Measurements from ENCODE around the gene TMPRSS4.

TMPRSS4 gene

DNA sequence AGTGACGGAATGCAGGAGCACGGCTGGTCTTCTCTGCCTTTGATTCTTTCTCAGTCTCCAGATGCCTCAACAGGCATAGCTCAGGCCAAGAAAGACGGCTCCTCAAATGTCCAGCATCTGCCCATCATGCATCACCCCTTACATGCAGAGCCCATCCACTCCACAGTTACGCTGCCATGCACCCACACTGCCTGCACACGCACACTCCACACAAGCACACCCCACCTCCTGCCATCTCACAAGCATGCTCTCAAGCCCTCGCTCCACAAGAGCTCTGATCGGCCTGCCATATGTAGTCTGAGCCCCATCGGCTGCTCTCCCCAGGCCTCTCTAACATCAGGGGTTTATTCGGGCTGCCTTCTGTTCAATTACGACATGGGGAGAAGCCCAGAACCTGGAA is 56.9 kb downstream of the TMPRSS4 start:
- no peak for DNase-seq (ENCODE audit: low read depth in 1 of 2, low spot score in 1 of 2)

DNA sequence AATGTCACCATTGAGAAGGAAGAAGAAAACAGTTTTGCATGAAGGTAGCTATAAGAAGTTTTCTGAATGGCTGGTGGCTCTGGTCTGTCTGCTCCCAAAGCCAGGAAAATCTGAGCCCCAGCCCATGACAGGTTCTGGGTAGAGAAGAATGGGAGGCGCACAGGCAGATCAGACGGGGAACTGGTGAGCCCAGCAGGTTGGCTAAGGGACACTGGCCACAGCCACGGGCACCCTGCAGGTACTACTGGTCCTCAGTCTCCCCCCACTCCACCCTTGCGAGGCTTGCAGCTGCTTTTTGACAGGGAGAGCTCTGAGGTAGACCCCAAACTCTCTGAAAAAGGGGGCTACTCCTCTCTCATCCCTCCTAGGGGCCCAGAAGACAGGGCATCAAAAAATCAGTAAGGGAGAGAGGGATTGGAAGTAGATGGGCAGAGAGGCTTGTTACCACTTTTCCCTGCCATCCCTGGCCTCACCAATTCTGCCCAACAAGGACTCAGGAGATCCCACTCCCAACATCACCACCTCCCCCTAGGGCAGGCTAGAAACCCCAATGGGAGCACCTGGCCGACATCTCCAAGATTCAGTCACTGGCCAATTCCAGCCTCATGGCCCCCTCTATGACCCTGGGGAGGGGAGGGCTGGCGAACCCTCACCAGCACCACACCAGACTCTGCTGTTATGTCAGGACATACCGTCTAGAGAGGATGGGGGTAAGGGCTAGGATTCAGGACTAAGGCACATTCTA is 58.3 kb downstream of the TMPRSS4 start:
- DNase-seq (ENCODE audit: low read depth in 1 of 2, low spot score in 1 of 2): no peak

- DNase-seq (ENCODE audit: low read depth in 1 of 2, low spot score in 1 of 2): no peak
Measured at GRCh38 chr11:118135796-118136165, 58.9 kb downstream of the TMPRSS4 start.

GRCh38 chr11:118136341-118136740 is 59.5 kb downstream of the TMPRSS4 start:
- no peak for DNase-seq (ENCODE audit: low read depth in 1 of 2, low spot score in 1 of 2)

- DNase-seq (ENCODE audit: low read depth in 1 of 2, low spot score in 1 of 2): no peak
Measured at GRCh38 chr11:118136801-118137200, 59.9 kb downstream of the TMPRSS4 start.

GRCh38 chr11:118138839-118139420 is 62.1 kb downstream of the TMPRSS4 start:
- no peak for DNase-seq (ENCODE audit: low read depth in 1 of 2, low spot score in 1 of 2)

DNA sequence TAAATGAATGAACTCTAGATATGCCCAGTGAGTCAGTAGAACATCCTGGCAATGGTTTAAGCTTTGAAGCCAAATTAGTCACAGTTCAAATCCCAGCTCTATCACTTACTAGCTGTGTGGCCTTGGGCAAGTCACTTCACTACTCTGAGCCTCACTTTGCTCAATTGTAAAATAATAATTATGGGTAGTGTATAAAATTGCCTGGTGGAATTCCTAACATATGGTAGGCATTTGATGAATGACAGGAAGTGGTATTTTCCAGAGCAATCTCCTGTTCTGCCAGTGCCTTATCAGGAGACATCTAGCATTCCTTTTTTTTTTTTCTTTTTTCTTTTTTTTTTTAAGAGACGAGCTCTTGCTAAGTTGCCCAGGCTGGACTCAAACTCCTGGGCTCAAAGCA is 62.7 kb downstream of the TMPRSS4 start:
- DNase-seq (ENCODE audit: low read depth in 1 of 2, low spot score in 1 of 2): no peak

DNA sequence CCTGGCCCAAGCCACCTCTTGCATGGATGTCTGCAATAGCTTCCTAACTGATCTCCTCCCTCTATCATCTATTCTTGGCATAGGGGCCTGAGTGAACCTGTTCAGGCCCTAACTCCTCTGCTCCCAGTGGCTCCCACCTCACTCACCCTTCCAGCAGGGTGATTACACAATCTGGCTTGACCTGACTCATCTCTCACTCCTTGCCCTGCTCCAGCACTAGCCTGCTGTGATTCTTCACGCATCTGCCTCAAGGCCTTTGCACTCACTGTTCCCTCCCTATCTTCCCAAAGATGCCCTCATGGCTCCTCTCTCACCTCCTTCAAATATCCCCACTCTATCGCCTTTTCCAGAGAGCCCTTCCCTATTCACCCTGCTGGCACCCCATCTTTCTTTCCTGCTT is 65.2 kb downstream of the TMPRSS4 start:
- no peak for DNase-seq (ENCODE audit: low read depth in 1 of 2, low spot score in 1 of 2)

- DNase-seq (ENCODE audit: low read depth in 1 of 2, low spot score in 1 of 2): no peak
Measured at GRCh38 chr11:118142809-118143208, 65.9 kb downstream of the TMPRSS4 start.

DNA sequence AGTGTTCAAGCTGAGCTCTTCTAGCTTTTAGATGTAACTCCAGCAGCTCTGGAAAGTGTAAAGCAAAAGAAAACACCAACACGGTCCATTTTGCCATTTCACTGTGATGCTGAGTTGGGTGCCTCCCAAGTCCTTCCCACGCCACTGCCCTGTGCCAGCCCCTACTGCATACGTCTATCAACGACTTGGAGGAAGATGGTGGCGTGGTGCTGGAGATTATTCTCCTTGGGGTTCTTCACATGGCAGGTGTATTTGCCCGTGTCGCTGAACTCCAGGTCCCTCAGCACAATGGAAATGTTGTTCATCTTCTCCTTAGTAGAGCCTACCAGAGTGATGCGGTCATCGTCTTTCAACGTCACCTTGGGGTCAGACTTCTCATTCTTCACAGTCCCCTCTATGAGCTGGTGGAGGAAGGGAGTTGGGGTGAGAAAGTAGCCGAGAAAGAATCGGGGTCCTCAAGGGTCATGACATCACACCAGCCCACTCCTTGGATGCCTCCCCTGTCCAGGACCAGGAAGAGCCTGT is 66.8 kb downstream of the TMPRSS4 start:
- DNase-seq (ENCODE audit: low read depth in 1 of 2, low spot score in 1 of 2): no peak

DNA sequence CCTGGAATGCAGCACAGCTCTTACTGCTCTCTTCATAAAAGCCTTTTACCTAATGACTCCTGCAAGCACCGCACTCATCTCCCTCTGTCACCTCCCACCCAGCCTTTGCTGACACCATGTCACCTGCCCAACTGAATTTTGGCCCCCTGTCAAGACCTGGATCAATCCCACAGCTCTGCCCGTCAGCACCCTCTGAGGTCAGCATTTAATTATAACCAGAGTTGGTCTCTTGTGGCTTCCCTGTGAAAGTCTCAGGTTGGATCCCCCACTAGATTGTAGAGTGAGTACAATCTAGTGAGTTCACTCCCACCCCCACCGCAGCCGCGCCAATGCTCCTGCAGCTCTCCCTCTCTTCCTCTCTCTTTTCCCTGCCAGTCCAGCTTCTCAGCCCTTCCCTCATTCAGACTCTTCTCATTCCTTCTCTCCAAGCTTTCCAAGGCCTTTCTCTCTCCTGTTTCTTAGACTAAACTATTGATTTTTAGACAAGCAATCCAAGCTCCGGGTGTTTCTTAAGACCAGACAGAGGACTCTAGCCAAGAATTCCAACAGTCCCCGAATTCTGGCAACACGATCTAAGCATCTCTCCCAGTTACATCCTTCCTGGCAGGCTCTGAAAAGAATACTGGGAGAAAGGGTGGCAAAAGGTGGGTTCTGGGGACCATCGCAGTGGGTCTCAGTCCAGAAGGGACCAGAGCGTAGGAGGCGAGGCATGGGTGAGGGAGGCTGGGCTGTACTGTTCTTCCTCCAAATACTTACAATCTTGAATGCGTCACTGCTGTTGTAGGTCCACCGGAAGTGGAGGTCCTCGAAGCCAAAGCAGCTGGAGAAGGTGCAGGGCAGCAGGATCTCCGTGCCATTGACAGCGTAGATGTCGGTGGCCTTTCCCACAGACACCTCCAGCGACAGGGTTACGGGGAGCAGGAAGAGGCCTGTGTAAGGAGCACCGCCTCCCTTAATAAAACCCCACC is 67.7 kb downstream of the TMPRSS4 start:
- no peak for DNase-seq (ENCODE audit: low read depth in 1 of 2, low spot score in 1 of 2)

DNA sequence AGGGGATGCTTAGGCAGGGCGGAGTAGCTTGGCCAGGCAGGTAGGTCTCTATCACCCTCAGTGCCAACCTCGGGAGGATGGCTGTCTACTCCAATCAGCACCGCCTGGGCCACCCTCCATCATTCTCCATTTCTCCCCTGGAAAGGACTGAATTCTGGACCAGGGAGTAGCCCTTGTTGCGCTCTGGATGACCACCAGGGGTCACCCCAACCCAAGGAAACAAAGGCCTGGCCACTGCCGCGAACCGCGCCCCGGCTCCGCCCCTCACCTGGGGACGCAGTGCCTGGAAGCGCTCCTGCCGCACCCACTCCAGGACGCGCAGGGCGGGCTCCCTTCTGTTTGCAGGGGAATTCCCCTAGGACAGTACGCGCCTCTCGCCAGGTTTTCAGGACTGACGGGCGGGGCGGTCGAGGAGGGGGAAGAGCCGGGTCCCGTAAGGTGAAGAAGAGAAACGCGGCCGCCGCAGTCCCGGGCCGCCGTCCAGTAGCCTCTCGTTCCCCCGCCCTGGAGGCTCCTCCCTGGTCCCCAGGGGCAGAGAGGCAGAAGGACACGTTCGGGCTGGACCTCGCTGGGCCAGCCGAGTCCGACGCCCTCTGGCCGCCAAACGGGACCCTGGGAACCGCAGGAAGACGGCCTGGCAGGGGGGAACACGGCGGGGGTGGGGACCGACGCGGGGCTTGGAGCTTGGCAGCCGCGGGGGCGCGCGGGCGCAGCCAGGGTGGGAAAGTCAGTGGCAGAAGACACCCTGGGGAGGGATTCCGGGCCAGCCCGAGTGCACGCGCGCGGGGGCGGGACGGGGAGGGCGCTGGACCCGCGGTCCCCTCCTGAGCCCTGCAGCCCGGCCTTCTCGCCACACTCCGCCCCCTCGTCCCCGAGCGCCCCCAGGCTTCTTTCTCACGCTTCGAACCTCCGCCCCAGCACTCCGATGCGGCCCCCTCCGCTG is 68.7 kb downstream of the TMPRSS4 start:
- peak; percentile 80 to 83 for DNase-seq (ENCODE audit: low read depth in 1 of 2, low spot score in 1 of 2)

DNA sequence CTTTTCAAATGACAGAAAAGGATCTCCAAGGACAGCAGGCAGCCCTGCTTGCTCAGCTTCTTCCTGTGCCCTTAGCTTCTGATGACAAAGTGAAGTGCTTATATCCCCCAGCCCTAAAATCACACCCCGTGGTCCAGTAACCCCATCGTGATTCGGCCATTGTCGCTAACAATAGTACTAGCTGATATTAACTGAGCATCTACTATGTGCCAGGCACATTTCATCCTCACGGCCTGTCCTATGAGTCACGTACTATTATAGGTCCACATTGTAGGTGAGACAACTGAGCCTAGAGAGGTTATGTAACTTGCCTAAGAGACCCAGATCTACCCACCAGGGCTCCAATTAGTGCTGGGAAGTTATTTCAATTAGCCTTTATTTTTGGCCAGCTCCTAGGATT is 69.7 kb downstream of the TMPRSS4 start:
- no peak for DNase-seq (ENCODE audit: low read depth in 1 of 2, low spot score in 1 of 2)

DNA sequence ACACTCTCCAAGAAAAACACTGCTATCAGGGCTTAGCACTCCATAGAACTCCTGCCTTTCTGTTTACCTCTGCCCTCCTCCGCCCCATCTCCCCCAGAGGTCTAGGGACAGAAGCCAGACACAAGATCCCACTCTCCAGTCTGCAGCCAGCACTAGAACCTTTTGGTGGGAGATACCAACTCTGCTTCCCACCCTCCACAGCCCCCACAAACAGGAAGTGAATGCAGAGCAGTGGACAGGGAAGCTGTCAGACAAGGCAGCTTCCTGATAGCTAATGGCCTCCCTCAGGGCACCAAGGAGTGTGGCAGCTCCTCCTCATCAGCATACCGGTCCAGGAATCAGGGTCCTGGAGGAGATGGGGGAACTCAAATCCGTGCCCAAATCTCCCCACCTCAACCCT is 70.6 kb downstream of the TMPRSS4 start:
- no peak for DNase-seq (ENCODE audit: low read depth in 1 of 2, low spot score in 1 of 2)

GRCh38 chr11:118148240-118148639 is 71.4 kb downstream of the TMPRSS4 start:
- DNase-seq (ENCODE audit: low read depth in 1 of 2, low spot score in 1 of 2): no peak

GRCh38 chr11:118148856-118149255 is 72.0 kb downstream of the TMPRSS4 start:
- no peak for DNase-seq (ENCODE audit: low read depth in 1 of 2, low spot score in 1 of 2)

DNA sequence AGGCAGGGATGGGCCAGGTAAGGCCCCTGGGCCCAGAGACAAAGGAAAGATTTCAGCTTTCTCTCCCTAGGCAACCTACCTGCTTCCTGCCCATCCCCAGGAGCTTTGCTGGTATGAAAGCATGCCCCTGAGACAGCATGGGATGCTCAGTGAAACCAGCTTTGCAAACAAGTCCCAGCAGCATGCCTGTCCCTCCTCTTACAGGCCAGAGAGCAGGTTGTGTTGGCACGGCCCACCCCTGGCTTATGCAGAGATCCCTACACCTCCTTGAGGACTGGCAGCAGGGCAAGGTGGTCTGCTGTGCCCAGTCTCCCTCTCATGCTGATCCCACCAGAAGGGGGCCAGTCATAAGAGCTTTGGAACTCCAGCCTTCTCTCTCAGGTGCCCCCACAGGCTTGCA is 72.6 kb downstream of the TMPRSS4 start:
- DNase-seq (ENCODE audit: low read depth in 1 of 2, low spot score in 1 of 2): no peak

DNA sequence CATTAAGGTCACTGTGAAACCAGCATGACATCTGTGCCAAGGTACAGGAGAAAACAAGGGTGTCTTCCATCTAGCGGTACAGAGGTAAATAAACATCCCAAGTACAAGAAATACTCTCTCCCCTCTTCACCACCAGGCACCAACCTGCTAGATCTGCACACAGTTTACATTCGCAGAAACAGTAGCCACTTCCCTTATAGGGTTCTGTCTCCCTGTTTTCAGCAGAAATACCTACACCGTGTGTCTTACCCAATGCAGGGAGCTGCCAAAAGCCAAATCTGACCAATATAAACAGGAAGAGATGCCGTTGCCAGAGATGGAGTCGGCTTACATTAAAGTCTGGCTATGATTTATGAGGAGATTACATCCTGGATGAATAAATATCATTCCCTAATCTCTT is 74.6 kb downstream of the TMPRSS4 start:
- DNase-seq (ENCODE audit: low read depth in 1 of 2, low spot score in 1 of 2): no peak

DNA sequence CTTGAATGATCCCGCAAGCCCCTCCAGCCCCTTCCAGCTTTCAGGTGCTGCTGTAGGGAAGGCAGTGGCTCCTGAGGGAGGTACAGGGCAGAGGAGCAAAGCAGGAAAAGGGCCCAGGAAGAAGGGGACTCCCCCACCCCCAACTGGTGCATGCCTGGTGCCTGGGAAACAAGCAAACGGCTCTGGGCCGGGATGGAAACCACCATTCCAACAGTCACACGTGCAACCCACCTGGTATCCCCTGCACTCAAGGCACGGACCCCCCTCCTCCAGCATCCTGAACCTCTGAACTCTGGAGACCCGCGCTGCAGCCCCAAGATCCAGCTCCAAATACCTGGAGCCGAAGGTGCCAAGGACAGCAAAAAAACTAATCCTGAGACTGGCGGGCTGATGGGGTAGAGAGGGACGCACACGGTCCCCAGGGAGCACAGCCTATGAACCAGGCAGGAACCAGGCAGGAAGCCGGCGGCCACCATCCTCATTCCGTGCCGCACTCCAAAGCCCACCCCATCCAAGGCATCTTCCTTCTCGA is 75.2 kb downstream of the TMPRSS4 start:
- no peak for DNase-seq (ENCODE audit: low read depth in 1 of 2, low spot score in 1 of 2)

All from activated CD4-positive, alpha-beta T cell treated with anti-CD3 and anti-CD28 coated beads, Interleukin-2, amount 50 U/mL, for 24 hours (primary cell).